Measurements from ENCODE around the gene CCDC57. TPM values are rescaled to one million over a fixed set of nuclear protein-coding genes. Genes with fewer than 3 reads are reported as not detected.

Gene CCDC57
- total RNA-seq, 1 donor from 2014 or later, result 40.7 TPM

GRCh38 chr17:82242698-82242976 lies 30.0 kb upstream of the CCDC57 start:
- TF ChIP-seq CTCF (IDR thresholded peaks at IDR 0.05; ENCODE audit: partially characterized antibody, unreplicated experiment), result no peak
- Mint-ChIP-seq H3K27ac (ENCODE audit: unreplicated experiment) (peak overlapping the region; percentile 1), H3K36me3 (ENCODE audit: unreplicated experiment) (peaks cover 6% of the 10 kb centered on the region), H3K9me3 (ENCODE audit: unreplicated experiment) (peaks cover 13% of the 10 kb centered on the region), H3K4me3 (ENCODE audit: unreplicated experiment) (peak overlapping the region; percentile 30), H3K27me3 (ENCODE audit: unreplicated experiment) (peaks cover 12% of the 10 kb centered on the region), H3K4me1 (ENCODE audit: low read depth, unreplicated experiment) (peaks cover 14% of the 10 kb centered on the region)
- no peak for DNase-seq

- Mint-ChIP-seq H3K27ac (ENCODE audit: unreplicated experiment) (peak overlapping the region; percentile 1), H3K9me3 (ENCODE audit: unreplicated experiment) (peaks cover 13% of the 10 kb centered on the region), H3K27me3 (ENCODE audit: unreplicated experiment) (peaks cover 12% of the 10 kb centered on the region), H3K4me3 (ENCODE audit: unreplicated experiment) (peak overlapping the region; percentile 30), H3K36me3 (ENCODE audit: unreplicated experiment) (peaks cover 6% of the 10 kb centered on the region), H3K4me1 (ENCODE audit: low read depth, unreplicated experiment) (peaks cover 14% of the 10 kb centered on the region)
- no peak for DNase-seq
- no peak for TF ChIP-seq CTCF (IDR thresholded peaks at IDR 0.05; ENCODE audit: partially characterized antibody, unreplicated experiment)
Observed at GRCh38 chr17:82241926-82242697, 29.5 kb upstream of the CCDC57 start.

GRCh38 chr17:82241183-82241925 lies 28.7 kb upstream of the CCDC57 start:
- Mint-ChIP-seq H3K36me3 (ENCODE audit: unreplicated experiment) (peaks cover 6% of the 10 kb centered on the region), H3K27ac (ENCODE audit: unreplicated experiment) (peak overlapping the region; percentile 68), H3K4me3 (ENCODE audit: unreplicated experiment) (no peak overlapping the region)

GRCh38 chr17:82240506-82241182 lies 28.0 kb upstream of the CCDC57 start:
- peaks cover 6% of the 10 kb centered on the region for H3K36me3 Mint-ChIP-seq (ENCODE audit: unreplicated experiment)
- no peak for TF ChIP-seq CTCF (IDR thresholded peaks at IDR 0.05; ENCODE audit: partially characterized antibody, unreplicated experiment)
- peak overlapping the region; percentile 30 for H3K4me3 Mint-ChIP-seq (ENCODE audit: unreplicated experiment)
- peaks cover 13% of the 10 kb centered on the region for H3K9me3 Mint-ChIP-seq (ENCODE audit: unreplicated experiment)
- peaks cover 14% of the 10 kb centered on the region for H3K4me1 Mint-ChIP-seq (ENCODE audit: low read depth, unreplicated experiment)
- no peak for DNase-seq
- H3K27ac Mint-ChIP-seq (ENCODE audit: unreplicated experiment), result peak overlapping the region; percentile 68
- peaks cover 12% of the 10 kb centered on the region for H3K27me3 Mint-ChIP-seq (ENCODE audit: unreplicated experiment)

More at GRCh38 chr17:82241183-82241925, 28.7 kb upstream of the CCDC57 start:
- Mint-ChIP-seq H3K9me3 (ENCODE audit: unreplicated experiment) (peaks cover 13% of the 10 kb centered on the region), H3K4me1 (ENCODE audit: low read depth, unreplicated experiment) (peaks cover 14% of the 10 kb centered on the region), H3K27me3 (ENCODE audit: unreplicated experiment) (peaks cover 12% of the 10 kb centered on the region)
- no peak for DNase-seq
- no peak for TF ChIP-seq CTCF (IDR thresholded peaks at IDR 0.05; ENCODE audit: partially characterized antibody, unreplicated experiment)
